ENCODE data around the gene GATAD1.
"Not testable (repeated sequence)": the region's sequence is repeated elsewhere in the genome, so short reads cannot be mapped to it uniquely, and the experiment has no call there.

GRCh38 chr7:92468589-92468988, 21.3 kb downstream of the GATAD1 start:
- TF ChIP-seq, protein P1, sequence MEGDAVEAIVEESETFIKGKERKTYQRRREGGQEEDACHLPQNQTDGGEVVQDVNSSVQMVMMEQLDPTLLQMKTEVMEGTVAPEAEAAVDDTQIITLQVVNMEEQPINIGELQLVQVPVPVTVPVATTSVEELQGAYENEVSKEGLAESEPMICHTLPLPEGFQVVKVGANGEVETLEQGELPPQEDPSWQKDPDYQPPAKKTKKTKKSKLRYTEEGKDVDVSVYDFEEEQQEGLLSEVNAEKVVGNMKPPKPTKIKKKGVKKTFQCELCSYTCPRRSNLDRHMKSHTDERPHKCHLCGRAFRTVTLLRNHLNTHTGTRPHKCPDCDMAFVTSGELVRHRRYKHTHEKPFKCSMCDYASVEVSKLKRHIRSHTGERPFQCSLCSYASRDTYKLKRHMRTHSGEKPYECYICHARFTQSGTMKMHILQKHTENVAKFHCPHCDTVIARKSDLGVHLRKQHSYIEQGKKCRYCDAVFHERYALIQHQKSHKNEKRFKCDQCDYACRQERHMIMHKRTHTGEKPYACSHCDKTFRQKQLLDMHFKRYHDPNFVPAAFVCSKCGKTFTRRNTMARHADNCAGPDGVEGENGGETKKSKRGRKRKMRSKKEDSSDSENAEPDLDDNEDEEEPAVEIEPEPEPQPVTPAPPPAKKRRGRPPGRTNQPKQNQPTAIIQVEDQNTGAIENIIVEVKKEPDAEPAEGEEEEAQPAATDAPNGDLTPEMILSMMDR (IDR thresholded peaks at IDR 0.05) = not testable (repeated sequence)
- not testable (repeated sequence) for TF ChIP-seq POLR2AphosphoS5 (IDR thresholded peaks at IDR 0.05; ENCODE audit: low read depth, low read length)

Measured in Panc1 (cell line).